ENCODE data around the gene GPR31.
"Not testable (repeated sequence)": the region's sequence is repeated elsewhere in the genome, so short reads cannot be mapped to it uniquely, and the experiment has no call there.

DNA sequence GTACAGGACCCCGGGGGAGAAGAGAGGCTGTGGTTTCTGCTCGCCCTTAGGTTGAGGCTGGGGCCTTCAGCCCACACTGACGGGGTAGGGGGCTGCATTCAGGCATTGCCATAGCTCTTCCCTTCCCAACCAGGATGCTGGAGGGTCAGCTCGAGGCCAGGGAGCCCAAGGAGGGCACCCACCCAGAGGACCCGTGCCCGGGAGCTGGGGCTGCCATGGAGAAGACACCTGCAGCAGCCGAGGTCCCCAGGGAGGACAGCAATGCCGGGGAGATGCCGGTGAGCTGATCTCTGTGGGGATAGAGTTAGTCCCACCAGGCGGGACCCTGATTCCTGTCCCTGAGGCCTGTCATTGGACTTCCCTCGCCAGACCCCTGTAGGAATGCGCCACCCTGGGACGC, 14.2 kb upstream of the GPR31 start:
- not testable (repeated sequence) for TF ChIP-seq CTCF (conservative IDR thresholded peaks at IDR 0.05; ENCODE audit: low read length); EZH2phosphoT487 (IDR thresholded peaks at IDR 0.05; ENCODE audit: borderline replicate concordance)

All from Loucy (cell line).